Spleen (tissue), 11 donors: ENCODE measurements around the gene NR3C2. TPM values are rescaled to one million over a fixed set of nuclear protein-coding genes. Genes with fewer than 3 reads are reported as not detected.

Experiments used
- DNase-seq: peaks from one replicate; pipeline ENCODE4 v3.0.0-alpha.2; 2020
- H3K27ac ChIP-seq, 8 donors: fragments of 200-600 bp; sonication (generic) in 7 of 8; 1 replicate in 4 of 8; 2 replicates in 4 of 8; pipeline versions ENCODE4 v1.5.0 to v1.8.0; 2016 to 2021; ENCODE audit warnings: inconsistent platforms in 4 of 8, mild to moderate bottlenecking in 4 of 8, moderate library complexity in 1 of 8
- H3K27me3 ChIP-seq, 7 donors: fragments of 200-600 bp; sonication (generic) in 6 of 7; replicated peaks in 1 of 7; 1 replicate in 4 of 7; 2 replicates in 3 of 7; pipeline versions ENCODE4 v1.5.0 to v1.8.0; 2016 to 2021; ENCODE audit warnings: inconsistent platforms in 3 of 7, mild to moderate bottlenecking in 1 of 7
- H3K36me3 ChIP-seq, 6 donors: fragments of 200-600 bp; sonication (generic) in 5 of 6; 1 replicate in 4 of 6; 2 replicates in 2 of 6; pipeline versions ENCODE4 v1.5.0 to v1.8.0; 2016 to 2021; ENCODE audit warnings: inconsistent platforms in 2 of 6
- H3K4me1 ChIP-seq, 6 donors: fragments of 200-600 bp; sonication (generic) in 5 of 6; 1 replicate in 3 of 6; 2 replicates in 3 of 6; pipeline versions ENCODE4 v1.5.0 to v1.8.0; 2016 to 2021; ENCODE audit warnings: inconsistent platforms in 3 of 6
- H3K4me3 ChIP-seq, 8 donors: fragments of 200-600 bp; sonication (generic) in 7 of 8; 1 replicate in 4 of 8; 2 replicates in 4 of 8; pipeline versions ENCODE4 v1.5.0 to v1.8.0; 2016 to 2021; ENCODE audit warnings: inconsistent platforms in 4 of 8, mild to moderate bottlenecking in 4 of 8, moderate library complexity in 2 of 8
- H3K9me3 ChIP-seq, 8 donors: fragments of 200-600 bp; sonication (generic) in 7 of 8; 1 replicate in 4 of 8; 2 replicates in 4 of 8; pipeline versions ENCODE4 v1.5.0 to v1.8.0; 2016 to 2021; ENCODE audit warnings: inconsistent platforms in 4 of 8
- POLR2A ChIP-seq, 3 donors: fragments of 450-650 bp; IDR thresholded peaks; one replicate each; pipeline ENCODE4 v1.5.1; 2017; ENCODE audit warnings: antibody characterized with exemption in 3 of 3, mild to moderate bottlenecking in 1 of 3
- POLR2AphosphoS5 ChIP-seq, 3 donors: sonication (generic); formaldehyde crosslinking; IDR thresholded peaks; one replicate each; pipeline ENCODE4 v1.5.1; 2017; ENCODE audit warnings: antibody characterized with exemption in 3 of 3
- WGBS, 5 donors: extraction: QIAGEN DNeasy Blood & Tissue Kit in 3 of 5; methylation state at CpG; one replicate each; pipeline versions ENCODE4 v1.1.5 to v1.1.7; 2013 to 2018; 5-methylcytosine and 5-hydroxymethylcytosine counted together
- intact Hi-C: fragments of 100-400 bp; cut with DNase I; formaldehyde crosslinking; loops from one replicate; pipeline ENCODE4 v1.15.0; 2023; ENCODE audit warnings: low total_unique reads
- polyA plus RNA-seq, 3 donors: library from polyadenylated mRNA; stranded (reverse); fragments of 200-250 nt; gene quantifications; one replicate each; pipeline ENCODE4 v1.2.1, GENCODE V29; 2013
- total RNA-seq, 7 donors: library from RNA; depleted of rRNA in 3 of 7; stranded (reverse); fragments of >200 nt in 3 of 7; fragmentation: NEBNext Ultra II Directional in 4 of 7; extraction: Animal tissue kit (Norgen Biotek cat#: 25700) in 4 of 7; gene quantifications; one replicate each; pipeline versions ENCODE4 v1.1.0 to v1.2.1, GENCODE V29; 2016 to 2021
- TF ChIP-seq, protein P1 (sequence below), 11 experiments: fragments of 200-600 bp in 7 of 11; fragments of 450-650 bp in 4 of 11; sonication (generic) in 4 of 11; IDR thresholded peaks in 8 of 11; conservative IDR thresholded peaks in 3 of 11; 1 replicate in 7 of 11; 2 replicates in 4 of 11; pipeline versions ENCODE4 v1.4.0 to v1.8.0; 2016 to 2021; ENCODE audit warnings: antibody characterized with exemption in 11 of 11, inconsistent platforms in 4 of 11, mild to moderate bottlenecking in 1 of 11
- donor health status: healthy with polysubstance abuse.
- donor health status: DM: no; HTN: no; CAD: no; lungs with moderate emphysema.
- donor health status: DM: no; HTN: no; CAD: no.
- donor health status: Bipolar disorder and iron deficiency.
- donor health status: healthy.
- donor health status: DM: no; HTN: no; CAD: no.
- donor health status: DM: yes; HTN: yes; CAD: no.

The NR3C2 gene
- total and polyA plus RNA-seq, 10 donors: 1.2 to 25.9 (median 16.2) TPM

DNA sequence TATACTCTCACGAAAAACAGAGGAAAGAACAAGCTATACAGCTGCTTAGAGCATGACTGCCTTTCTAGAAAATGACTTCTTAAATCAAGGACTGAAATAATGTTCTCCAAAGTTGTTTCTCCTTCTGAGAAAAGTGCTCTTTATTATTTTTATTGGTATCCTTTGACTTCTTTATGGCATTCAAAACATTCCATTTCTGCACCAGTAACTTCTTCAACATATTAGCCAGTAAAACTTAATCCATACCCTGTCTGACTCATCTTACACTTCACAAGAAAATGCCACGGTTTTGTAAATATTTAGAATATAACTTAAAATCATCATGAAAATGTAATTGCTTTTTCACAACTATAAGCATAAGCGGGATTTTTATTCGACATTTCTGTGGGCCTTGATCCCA lies 180.4 kb downstream of the NR3C2 start:
- 76 to 85% (median 79%) methylated on average over 4 of the region's 4 CpGs for WGBS, 5 donors
- TF ChIP-seq POLR2AphosphoS5 (IDR thresholded peaks at IDR 0.05): no peak
- TF ChIP-seq POLR2A (IDR thresholded peaks at IDR 0.05): no peak
- TF ChIP-seq, protein P1, sequence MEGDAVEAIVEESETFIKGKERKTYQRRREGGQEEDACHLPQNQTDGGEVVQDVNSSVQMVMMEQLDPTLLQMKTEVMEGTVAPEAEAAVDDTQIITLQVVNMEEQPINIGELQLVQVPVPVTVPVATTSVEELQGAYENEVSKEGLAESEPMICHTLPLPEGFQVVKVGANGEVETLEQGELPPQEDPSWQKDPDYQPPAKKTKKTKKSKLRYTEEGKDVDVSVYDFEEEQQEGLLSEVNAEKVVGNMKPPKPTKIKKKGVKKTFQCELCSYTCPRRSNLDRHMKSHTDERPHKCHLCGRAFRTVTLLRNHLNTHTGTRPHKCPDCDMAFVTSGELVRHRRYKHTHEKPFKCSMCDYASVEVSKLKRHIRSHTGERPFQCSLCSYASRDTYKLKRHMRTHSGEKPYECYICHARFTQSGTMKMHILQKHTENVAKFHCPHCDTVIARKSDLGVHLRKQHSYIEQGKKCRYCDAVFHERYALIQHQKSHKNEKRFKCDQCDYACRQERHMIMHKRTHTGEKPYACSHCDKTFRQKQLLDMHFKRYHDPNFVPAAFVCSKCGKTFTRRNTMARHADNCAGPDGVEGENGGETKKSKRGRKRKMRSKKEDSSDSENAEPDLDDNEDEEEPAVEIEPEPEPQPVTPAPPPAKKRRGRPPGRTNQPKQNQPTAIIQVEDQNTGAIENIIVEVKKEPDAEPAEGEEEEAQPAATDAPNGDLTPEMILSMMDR (IDR thresholded peaks at IDR 0.05 in 8 of 11, conservative IDR thresholded peaks at IDR 0.05 in 3 of 11): no peak
- H3K27me3 ChIP-seq: no peaks in the 10 kb centered on the region
- H3K9me3 ChIP-seq: no peaks in the 10 kb centered on the region
- intact Hi-C loops: no loop called here
- no peak overlapping the region for H3K27ac ChIP-seq
- DNase-seq: no peak
- H3K4me3 ChIP-seq: no peak overlapping the region
- no peaks in the 10 kb centered on the region for H3K4me1 ChIP-seq
- no peaks in the 10 kb centered on the region for H3K36me3 ChIP-seq

DNA sequence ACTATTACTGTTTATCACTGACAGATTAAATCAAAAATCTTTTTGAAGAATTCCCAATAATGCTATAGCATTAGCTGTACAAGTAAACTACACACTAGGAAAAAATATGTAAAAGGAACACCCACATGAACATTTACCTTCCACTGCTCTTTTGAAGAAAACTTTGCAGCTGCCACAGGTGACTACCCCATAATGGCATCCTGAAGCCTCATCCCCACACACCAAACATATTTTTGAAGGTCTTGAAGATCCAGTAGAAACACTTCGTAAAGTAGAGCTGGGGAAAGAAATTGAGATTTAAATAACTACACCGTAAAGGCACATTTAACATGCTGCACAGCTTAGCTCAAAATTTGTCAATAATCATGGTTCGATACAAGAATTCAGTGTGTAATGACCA lies 182.4 kb downstream of the NR3C2 start:
- intact Hi-C loops: no loop called here
- Histone ChIP-seq H3K27ac (no peak overlapping the region), H3K4me1 (no peaks in the 10 kb centered on the region), H3K36me3 (no peaks in the 10 kb centered on the region), H3K27me3 (no peaks in the 10 kb centered on the region), H3K9me3 (no peaks in the 10 kb centered on the region), H3K4me3 (no peak overlapping the region)
- DNase-seq: no peak
- TF ChIP-seq POLR2AphosphoS5 (IDR thresholded peaks at IDR 0.05): no peak
- TF ChIP-seq, protein P1 (IDR thresholded peaks at IDR 0.05 in 8 of 11, conservative IDR thresholded peaks at IDR 0.05 in 3 of 11): no peak
- TF ChIP-seq POLR2A (IDR thresholded peaks at IDR 0.05): no peak
- 93 to 96% (median 94%) methylated on average over 3 of the region's 3 CpGs for WGBS, 5 donors

DNA sequence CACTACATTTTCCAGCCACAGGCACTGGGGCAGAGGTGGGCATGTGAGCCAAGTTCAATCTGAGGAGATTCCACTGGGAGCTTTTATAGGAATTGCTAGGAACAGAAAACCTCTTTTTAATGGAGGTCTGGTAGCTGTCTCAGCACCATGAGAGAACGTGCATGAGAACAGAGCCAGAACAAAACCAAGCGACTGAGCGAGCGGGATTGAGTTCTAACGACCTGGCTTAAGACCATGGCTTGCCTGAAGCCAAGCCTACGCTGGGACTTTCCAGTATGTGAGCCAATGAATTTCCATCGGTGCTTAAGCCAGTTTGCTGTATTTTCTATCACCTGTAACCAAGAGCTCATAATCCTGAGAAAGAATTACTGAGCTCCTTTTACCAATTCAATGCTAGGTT lies 183.7 kb downstream of the NR3C2 start:
- 88 to 95% (median 93%) methylated on average over 7 of the region's 7 CpGs for WGBS, 5 donors
- intact Hi-C loops: no loop called here

DNA sequence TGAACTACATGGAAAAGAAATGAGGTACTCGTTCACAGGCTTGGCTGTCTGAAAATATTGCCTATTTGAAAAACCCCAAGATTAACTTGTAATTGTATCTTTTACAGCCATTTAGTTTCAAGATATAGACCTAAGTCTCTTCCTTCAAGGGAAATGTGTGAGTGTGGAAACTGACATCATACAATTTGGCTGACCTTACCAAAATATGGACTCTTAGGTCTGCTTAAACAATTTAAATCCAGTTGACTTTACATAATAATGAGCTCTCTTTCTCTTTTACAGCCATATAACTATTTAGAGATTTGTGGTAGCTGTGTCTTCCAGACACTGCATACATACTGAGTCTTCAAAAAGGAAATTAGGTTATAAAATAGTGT lies 186.9 kb downstream of the NR3C2 start:
- Histone ChIP-seq H3K36me3 (no peaks in the 10 kb centered on the region), H3K27ac (no peak overlapping the region), H3K4me3 (no peak overlapping the region), H3K4me1 (no peaks in the 10 kb centered on the region), H3K9me3 (no peaks in the 10 kb centered on the region), H3K27me3 (no peaks in the 10 kb centered on the region)
- no peak for DNase-seq
- intact Hi-C loops: no loop called here
- no peak for TF ChIP-seq POLR2A (IDR thresholded peaks at IDR 0.05)
- TF ChIP-seq, protein P1 (IDR thresholded peaks at IDR 0.05 in 8 of 11, conservative IDR thresholded peaks at IDR 0.05 in 3 of 11): no peak
- TF ChIP-seq POLR2AphosphoS5 (IDR thresholded peaks at IDR 0.05): no peak
- 60 to 80% (median 72%) methylated on average over 1 of the region's 1 CpG for WGBS, 5 donors

More for the DNA sequence above, 183.7 kb downstream of the NR3C2 start:
- no peaks in the 10 kb centered on the region for H3K36me3 ChIP-seq
- DNase-seq: no peak
- no peak overlapping the region for H3K27ac ChIP-seq
- H3K9me3 ChIP-seq: no peaks in the 10 kb centered on the region
- H3K4me1 ChIP-seq: no peaks in the 10 kb centered on the region
- H3K27me3 ChIP-seq: no peaks in the 10 kb centered on the region
- no peak for TF ChIP-seq POLR2A (IDR thresholded peaks at IDR 0.05)
- TF ChIP-seq POLR2AphosphoS5 (IDR thresholded peaks at IDR 0.05): no peak
- TF ChIP-seq, protein P1 (IDR thresholded peaks at IDR 0.05 in 8 of 11, conservative IDR thresholded peaks at IDR 0.05 in 3 of 11): no peak
- H3K4me3 ChIP-seq: no peak overlapping the region
